Activated CD4-positive, alpha-beta T cell treated with anti-CD3 and anti-CD28 coated beads for 4 hours (primary cell): ENCODE data around the gene GATA2.
A peak's percentile ranks its signal among the peaks of the same experiment; 100 is the strongest.

Source experiments
- DNase-seq, 2 donors: peaks; one replicate each; pipeline ENCODE4 v3.0.0-alpha.2; 2020

Gene GATA2

GRCh38 chr3:128454310-128454618 is 38.7 kb downstream of the GATA2 start:
- DNase-seq = no peak

- DNase-seq = no peak
Observed at GRCh38 chr3:128453501-128454309, 39.3 kb downstream of the GATA2 start.

GRCh38 chr3:128452678-128453275 is 40.2 kb downstream of the GATA2 start:
- no peak for DNase-seq

- DNase-seq = no peak
Observed at GRCh38 chr3:128452120-128452519, 40.9 kb downstream of the GATA2 start.

GRCh38 chr3:128449111-128449638 is 43.8 kb downstream of the GATA2 start:
- no peak for DNase-seq

- no peak for DNase-seq
Observed at GRCh38 chr3:128448491-128448890, 44.5 kb downstream of the GATA2 start.

GRCh38 chr3:128447561-128448013 is 45.4 kb downstream of the GATA2 start:
- peak; percentile 10 to 20 for DNase-seq

GRCh38 chr3:128446821-128447220 is 46.2 kb downstream of the GATA2 start:
- DNase-seq = no peak

- no peak for DNase-seq
Observed at GRCh38 chr3:128445357-128445756, 47.6 kb downstream of the GATA2 start.

GRCh38 chr3:128443771-128444170 is 49.2 kb downstream of the GATA2 start:
- DNase-seq = no peak

- no peak for DNase-seq
Observed at GRCh38 chr3:128442949-128443348, 50.1 kb downstream of the GATA2 start.

- no peak for DNase-seq
Observed at GRCh38 chr3:128442070-128442469, 50.9 kb downstream of the GATA2 start.

GRCh38 chr3:128439226-128439625 is 53.8 kb downstream of the GATA2 start:
- DNase-seq = no peak

GRCh38 chr3:128438488-128439072 is 54.4 kb downstream of the GATA2 start:
- no peak for DNase-seq

GRCh38 chr3:128436214-128436613 is 56.8 kb downstream of the GATA2 start:
- DNase-seq = no peak

- no peak for DNase-seq
Observed at GRCh38 chr3:128435561-128435960, 57.4 kb downstream of the GATA2 start.

- no peak for DNase-seq
Observed at GRCh38 chr3:128435058-128435457, 57.9 kb downstream of the GATA2 start.

- DNase-seq = no peak
Observed at GRCh38 chr3:128434524-128434923, 58.5 kb downstream of the GATA2 start.

- no peak for DNase-seq
Observed at GRCh38 chr3:128433837-128434165, 59.2 kb downstream of the GATA2 start.

GRCh38 chr3:128432971-128433836 is 59.8 kb downstream of the GATA2 start:
- no peak for DNase-seq

GRCh38 chr3:128432301-128432970 is 60.6 kb downstream of the GATA2 start:
- no peak for DNase-seq

- DNase-seq = no peak
Observed at GRCh38 chr3:128431803-128432300, 61.1 kb downstream of the GATA2 start.
